Right cardiac atrium (tissue), 5 donors: ENCODE results near the gene FAM217B. TPM values are rescaled to one million over a fixed set of nuclear protein-coding genes. Genes with fewer than 3 reads are reported as not detected.

ENCODE experiments used
- ATAC-seq, 2 donors: fragments of 200-7000 bp; cut with Tn5 transposase; one replicate each; pipeline versions ENCODE4 v1.8.0 to v1.9.1; 2020; ENCODE audit warnings: moderate library complexity in 2 of 2, mild to moderate bottlenecking in 1 of 2
- DNase-seq, 3 donors: peaks; one replicate each; pipeline ENCODE4 v3.0.0-alpha.2; 2020
- H3K27ac ChIP-seq: one replicate; pipeline ENCODE4 v1.5.1; 2013; ENCODE audit warnings: mild to moderate bottlenecking, low read length, control low read depth, moderate library complexity
- H3K27me3 ChIP-seq: one replicate; pipeline ENCODE4 v1.6.1; 2013; ENCODE audit not compliant: control insufficient read depth, insufficient read depth
- H3K4me1 ChIP-seq: one replicate; pipeline ENCODE4 v1.6.1; 2013; ENCODE audit warnings: low read length; ENCODE audit not compliant: control insufficient read depth, insufficient read depth
- H3K4me3 ChIP-seq: one replicate; pipeline ENCODE4 v1.5.1; 2013; ENCODE audit warnings: low read length, control low read depth
- H3K9me3 ChIP-seq: one replicate; pipeline ENCODE4 v1.6.1; 2013; ENCODE audit warnings: low read length; ENCODE audit not compliant: control insufficient read depth
- WGBS: extraction: QIAGEN DNeasy Blood & Tissue Kit; methylation state at CpG from one replicate; pipeline ENCODE4 v1.1.7; 2013; 5-methylcytosine and 5-hydroxymethylcytosine counted together
- intact Hi-C, 4 donors: fragments of 100-400 bp; cut with DNase I; formaldehyde crosslinking; loops; one replicate each; pipeline versions ENCODE4 v1.11.0 to v1.14.0; 2022 to 2023
- polyA plus RNA-seq: library from polyadenylated mRNA; stranded (reverse); fragments of 200-250 nt; gene quantifications from one replicate; pipeline ENCODE4 v1.2.3, GENCODE V29; 2013
- total RNA-seq, 4 donors: library from RNA; stranded (reverse); fragmentation: NEBNext Ultra II Directional; extraction: Animal tissue kit (Norgen Biotek cat#: 25700); gene quantifications; one replicate each; pipeline ENCODE4 v1.2.1, GENCODE V29; 2021
- donor health status: healthy with polysubstance abuse.
- donor health status: DM: no; HTN: yes; CAD: no.
- donor health status: DM: no; HTN: no; CAD: no.
- donor health status: DM: no; HTN: yes; CAD: no; lungs with severe emphysema.
- donor health status: DM: yes; HTN: yes; CAD: no.

Gene FAM217B
- total and polyA plus RNA-seq, 5 donors = 5.5 to 27.6 (median 25.6) TPM

- Histone ChIP-seq H3K4me1 (peaks cover 9% of the 10 kb centered on the region), H3K27ac (no peak overlapping the region), H3K4me3 (no peak overlapping the region), H3K27me3 (no peaks in the 10 kb centered on the region), H3K9me3 (no peaks in the 10 kb centered on the region)
- WGBS = 86% methylated on average over 2 of the region's 2 CpGs
- no peak for DNase-seq
- ATAC-seq = no peak
- intact Hi-C loops = no loop called here
These were observed 57.7 kb downstream of the FAM217B start for GRCh38 chr20:59997896-59998295.

Other genes starting within 250 kb of the FAM217B start
- 1 to 10 TPM; 1.6 to 1.8 (median 1.7) TPM for gene SYCP2, start 6.8 kb upstream of the FAM217B start, total RNA-seq
- 1.7 TPM for gene SYCP2, start 6.8 kb upstream of the FAM217B start, polyA plus RNA-seq
- gene PPP1R3D, start 84 bp upstream of the FAM217B start, total RNA-seq = 10 to 100 TPM in 2 of 4 donors, 1 to 10 TPM in 2; 6.3 to 12.2 (median 9.7) TPM
- gene PPP1R3D, start 84 bp upstream of the FAM217B start, polyA plus RNA-seq = 4.9 TPM
- 1 to 10 TPM in 3 of 4 donors, under 1 TPM in 1; 0.39 to 1.7 (median 1.3) TPM for gene CDH26, start 18.0 kb downstream of the FAM217B start, total RNA-seq
- gene CDH26, start 18.0 kb downstream of the FAM217B start, polyA plus RNA-seq = 0.88 TPM